Measurements from ENCODE around the gene SHISA8. TPM values are rescaled to one million over a fixed set of nuclear protein-coding genes. Genes with fewer than 3 reads are reported as not detected.

SHISA8 gene
- polyA plus RNA-seq, 3 donors: not detected

DNA sequence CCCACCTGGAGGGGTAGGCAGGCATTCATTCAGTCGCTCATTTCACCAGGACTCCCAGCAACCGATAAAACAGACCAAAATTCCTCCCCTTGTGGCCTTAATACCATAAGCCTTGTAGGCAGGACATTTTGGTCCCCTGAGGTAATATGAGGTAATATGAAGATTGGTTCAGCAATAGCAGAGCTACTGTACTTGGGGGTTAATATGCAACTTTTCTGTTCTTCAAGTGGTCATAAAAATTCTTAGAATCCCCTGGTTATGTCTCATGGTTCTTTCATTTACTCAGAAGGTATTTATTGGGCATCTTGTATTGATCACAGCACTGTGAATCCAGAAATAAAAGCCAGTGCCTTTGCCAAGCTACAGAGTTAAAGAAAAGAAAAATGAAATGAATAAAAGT lies 29.8 kb downstream of the SHISA8 start:
- H3K4me1 Mint-ChIP-seq: no peaks in the 10 kb centered on the region

DNA sequence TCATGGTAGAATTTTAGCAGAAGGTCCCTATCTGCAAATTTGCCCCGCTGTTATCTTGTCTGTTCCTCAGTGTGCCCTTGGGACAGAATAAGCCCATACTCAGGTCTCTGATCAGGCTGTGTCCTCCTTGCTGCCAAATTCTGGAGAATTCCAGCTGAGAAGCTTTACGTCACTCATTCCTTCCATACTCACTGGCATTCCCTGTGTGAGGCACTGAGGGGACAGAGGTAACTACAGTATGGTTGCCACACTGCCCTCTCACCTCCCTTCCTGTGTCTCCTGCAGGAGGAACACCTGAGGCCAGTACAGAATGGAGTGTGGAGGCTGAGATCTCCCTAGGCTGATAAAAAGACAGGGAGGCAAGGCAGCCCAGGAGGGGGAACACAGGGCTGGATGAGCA lies 31.5 kb downstream of the SHISA8 start:
- no peak for DNase-seq
- H3K27me3 ChIP-seq (ENCODE audit: control insufficient read depth in 2 of 2, insufficient read depth in 2 of 2, low read length in 2 of 2): no peaks in the 10 kb centered on the region
- no peaks in the 10 kb centered on the region for H3K4me1 ChIP-seq (ENCODE audit: control insufficient read depth in 1 of 2, insufficient read depth in 2 of 2, low read length in 2 of 2)
- no peak overlapping the region for H3K4me2 ChIP-seq (replicated peaks; ENCODE audit: extremely low read depth, low read length, poor library complexity, severe bottlenecking)
- H3K79me2 ChIP-seq (ENCODE audit: insufficient read depth, low read length): no peaks in the 10 kb centered on the region
- WGBS (ENCODE audit: insufficient coverage): no CpG with 5 or more reads among the region's 2 CpGs
- H2AFZ ChIP-seq (ENCODE audit: insufficient read depth, low read depth, low read length, poor library complexity, severe bottlenecking): no peak overlapping the region
- Mint-ChIP-seq H3K36me3 (peaks cover 93 to 98% of the 10 kb centered on the region in 2 donors), H3K27ac (no peak overlapping the region), H3K9me3 (no peaks in the 10 kb centered on the region), H3K4me1 (no peaks in the 10 kb centered on the region), H3K27me3 (ENCODE audit: low read depth in 3 of 3) (no peaks in the 10 kb centered on the region), H3K4me3 (no peak overlapping the region)
- H3K9me3 ChIP-seq (replicated peaks in 1 of 2; ENCODE audit: control insufficient read depth in 1 of 2, insufficient read depth in 1 of 2, low read length in 2 of 2): no peaks in the 10 kb centered on the region
- TF ChIP-seq, protein P1, sequence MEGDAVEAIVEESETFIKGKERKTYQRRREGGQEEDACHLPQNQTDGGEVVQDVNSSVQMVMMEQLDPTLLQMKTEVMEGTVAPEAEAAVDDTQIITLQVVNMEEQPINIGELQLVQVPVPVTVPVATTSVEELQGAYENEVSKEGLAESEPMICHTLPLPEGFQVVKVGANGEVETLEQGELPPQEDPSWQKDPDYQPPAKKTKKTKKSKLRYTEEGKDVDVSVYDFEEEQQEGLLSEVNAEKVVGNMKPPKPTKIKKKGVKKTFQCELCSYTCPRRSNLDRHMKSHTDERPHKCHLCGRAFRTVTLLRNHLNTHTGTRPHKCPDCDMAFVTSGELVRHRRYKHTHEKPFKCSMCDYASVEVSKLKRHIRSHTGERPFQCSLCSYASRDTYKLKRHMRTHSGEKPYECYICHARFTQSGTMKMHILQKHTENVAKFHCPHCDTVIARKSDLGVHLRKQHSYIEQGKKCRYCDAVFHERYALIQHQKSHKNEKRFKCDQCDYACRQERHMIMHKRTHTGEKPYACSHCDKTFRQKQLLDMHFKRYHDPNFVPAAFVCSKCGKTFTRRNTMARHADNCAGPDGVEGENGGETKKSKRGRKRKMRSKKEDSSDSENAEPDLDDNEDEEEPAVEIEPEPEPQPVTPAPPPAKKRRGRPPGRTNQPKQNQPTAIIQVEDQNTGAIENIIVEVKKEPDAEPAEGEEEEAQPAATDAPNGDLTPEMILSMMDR (IDR thresholded peaks at IDR 0.05): no peak
- intact Hi-C loops (cut with micrococcal nuclease): no loop called here
- H4K20me1 ChIP-seq (ENCODE audit: insufficient read depth, low read length): no peaks in the 10 kb centered on the region
- H3K4me3 ChIP-seq (replicated peaks in 1 of 3; ENCODE audit: low read depth in 2 of 3, low read length in 3 of 3): no peak overlapping the region
- no peak overlapping the region for H3K27ac ChIP-seq (ENCODE audit: low read depth in 1 of 2, low read length in 2 of 2)
- H3K36me3 ChIP-seq (replicated peaks in 1 of 2; ENCODE audit: control insufficient read depth in 1 of 2, insufficient read depth in 2 of 2, low read length in 2 of 2): peaks cover 90 to 100% of the 10 kb centered on the region in 2 donors
- no peak overlapping the region for H3K9ac ChIP-seq (ENCODE audit: insufficient read depth, low read length, poor library complexity, severe bottlenecking)

More for the DNA sequence above, 29.8 kb downstream of the SHISA8 start:
- no peaks in the 10 kb centered on the region for H3K27me3 ChIP-seq (ENCODE audit: control insufficient read depth in 2 of 2, insufficient read depth in 2 of 2, low read length in 2 of 2)
- no peaks in the 10 kb centered on the region for H3K9me3 ChIP-seq (replicated peaks in 1 of 2; ENCODE audit: control insufficient read depth in 1 of 2, insufficient read depth in 1 of 2, low read length in 2 of 2)
- Mint-ChIP-seq H3K27me3 (ENCODE audit: low read depth in 3 of 3) (no peaks in the 10 kb centered on the region), H3K36me3 (peaks cover 91 to 97% of the 10 kb centered on the region in 2 donors), H3K27ac (no peak overlapping the region), H3K9me3 (no peaks in the 10 kb centered on the region), H3K4me3 (no peak overlapping the region)
- H3K27ac ChIP-seq (ENCODE audit: low read depth in 1 of 2, low read length in 2 of 2): no peak overlapping the region
- TF ChIP-seq, protein P1 (IDR thresholded peaks at IDR 0.05): no peak
- H3K4me2 ChIP-seq (replicated peaks; ENCODE audit: extremely low read depth, low read length, poor library complexity, severe bottlenecking): no peak overlapping the region
- peaks cover 88 to 99% of the 10 kb centered on the region in 2 donors for H3K36me3 ChIP-seq (replicated peaks in 1 of 2; ENCODE audit: control insufficient read depth in 1 of 2, insufficient read depth in 2 of 2, low read length in 2 of 2)
- no peak overlapping the region for H3K4me3 ChIP-seq (replicated peaks in 1 of 3; ENCODE audit: low read depth in 2 of 3, low read length in 3 of 3)
- H2AFZ ChIP-seq (ENCODE audit: insufficient read depth, low read depth, low read length, poor library complexity, severe bottlenecking): no peak overlapping the region
- no CpG with 5 or more reads among the region's 2 CpGs for WGBS (ENCODE audit: insufficient coverage)
- no peak overlapping the region for H3K9ac ChIP-seq (ENCODE audit: insufficient read depth, low read length, poor library complexity, severe bottlenecking)
- intact Hi-C loops (cut with micrococcal nuclease): no loop called here
- no peaks in the 10 kb centered on the region for H4K20me1 ChIP-seq (ENCODE audit: insufficient read depth, low read length)
- no peak for DNase-seq
- no peaks in the 10 kb centered on the region for H3K79me2 ChIP-seq (ENCODE audit: insufficient read depth, low read length)
- no peaks in the 10 kb centered on the region for H3K4me1 ChIP-seq (ENCODE audit: control insufficient read depth in 1 of 2, insufficient read depth in 2 of 2, low read length in 2 of 2)

Measured in CD14-positive monocyte (primary cell).